HG03565 (cell line): Measurements from ENCODE around the gene C10orf62.

Experiments used
- ATAC-seq: cut with Tn5 transposase; IDR thresholded peaks from one replicate; pipeline ENCODE4 v1.9.1; 2021; ENCODE audit warnings: mild to moderate bottlenecking, moderate library complexity; ENCODE audit not compliant: unreplicated experiment

C10orf62 gene

GRCh38 chr10:97584060-97584797 lies 5.3 kb upstream of the C10orf62 start, which contains the start of gene HOGA1:
TSS of gene HOGA1 (plus strand) at chr10:97584389. CDS start at chr10:97584704, 315 bp downstream.
- ATAC-seq = no peak

- no peak for ATAC-seq
Observed at GRCh38 chr10:97584798-97585438, 4.6 kb upstream of the C10orf62 start.

GRCh38 chr10:97585439-97585811 lies 4.1 kb upstream of the C10orf62 start:
- no peak for ATAC-seq

- no peak for ATAC-seq
Observed at GRCh38 chr10:97587183-97587582, 2.3 kb upstream of the C10orf62 start.

- no peak for ATAC-seq
Observed at GRCh38 chr10:97590082-97590747, 694 bp downstream of the C10orf62 start.

GRCh38 chr10:97590748-97591495 lies 1.4 kb downstream of the C10orf62 start:
- ATAC-seq = no peak

GRCh38 chr10:97593421-97593820 lies 3.9 kb downstream of the C10orf62 start:
- ATAC-seq = no peak

- no peak for ATAC-seq
Observed at GRCh38 chr10:97596101-97597082, 6.9 kb downstream of the C10orf62 start.

- no peak for ATAC-seq
Observed at GRCh38 chr10:97597778-97598177, 8.3 kb downstream of the C10orf62 start.

- no peak for ATAC-seq
Observed at GRCh38 chr10:97598407-97599271, 9.1 kb downstream of the C10orf62 start.

GRCh38 chr10:97599272-97599619 lies 9.7 kb downstream of the C10orf62 start:
- no peak for ATAC-seq

GRCh38 chr10:97600616-97601015 lies 11.1 kb downstream of the C10orf62 start:
- ATAC-seq = no peak

GRCh38 chr10:97601268-97602215 lies 12.0 kb downstream of the C10orf62 start:
- no peak for ATAC-seq

- no peak for ATAC-seq
Observed at GRCh38 chr10:97607095-97607636, 17.6 kb downstream of the C10orf62 start.

GRCh38 chr10:97608991-97609561 lies 19.6 kb downstream of the C10orf62 start:
- ATAC-seq = no peak

GRCh38 chr10:97611473-97611872 lies 22.0 kb downstream of the C10orf62 start:
- no peak for ATAC-seq

- ATAC-seq = no peak
Observed at GRCh38 chr10:97612386-97612785, 22.9 kb downstream of the C10orf62 start.
